GM20000 (cell line): ENCODE results near the gene OR7G2.

Experiments
- DNase-seq: peaks from one replicate; pipeline ENCODE4 v3.0.0; 2012; ENCODE audit warnings: low spot score
- TF ChIP-seq, protein P1 (sequence below): IDR thresholded peaks from 2 replicates; pipeline ENCODE4 v1.5.1; 2012; ENCODE audit warnings: mild to moderate bottlenecking, control low read depth; ENCODE audit errors: extremely low read depth, missing control alignments

Gene OR7G2

DNA sequence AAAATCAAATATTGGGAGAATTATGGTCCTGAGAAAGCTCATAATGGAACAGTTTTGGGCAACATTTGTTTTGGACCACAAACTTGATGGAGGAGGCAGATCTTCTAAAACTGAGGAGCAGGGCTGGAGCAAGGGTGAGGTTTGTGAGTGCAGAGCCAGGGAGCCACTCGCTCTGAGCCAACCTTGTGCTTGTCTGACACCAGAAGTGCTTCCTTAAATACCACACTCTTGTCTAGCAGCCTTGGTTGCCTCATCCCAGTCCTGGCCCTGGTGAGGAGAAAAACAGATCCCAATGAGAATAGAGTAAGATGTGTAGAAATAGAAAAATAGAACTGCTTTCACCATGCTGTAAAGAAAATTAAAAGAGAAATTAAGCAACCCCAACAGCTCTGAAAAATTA lies 39.6 kb upstream of the OR7G2 start:
- DNase-seq: no peak
- TF ChIP-seq, protein P1, sequence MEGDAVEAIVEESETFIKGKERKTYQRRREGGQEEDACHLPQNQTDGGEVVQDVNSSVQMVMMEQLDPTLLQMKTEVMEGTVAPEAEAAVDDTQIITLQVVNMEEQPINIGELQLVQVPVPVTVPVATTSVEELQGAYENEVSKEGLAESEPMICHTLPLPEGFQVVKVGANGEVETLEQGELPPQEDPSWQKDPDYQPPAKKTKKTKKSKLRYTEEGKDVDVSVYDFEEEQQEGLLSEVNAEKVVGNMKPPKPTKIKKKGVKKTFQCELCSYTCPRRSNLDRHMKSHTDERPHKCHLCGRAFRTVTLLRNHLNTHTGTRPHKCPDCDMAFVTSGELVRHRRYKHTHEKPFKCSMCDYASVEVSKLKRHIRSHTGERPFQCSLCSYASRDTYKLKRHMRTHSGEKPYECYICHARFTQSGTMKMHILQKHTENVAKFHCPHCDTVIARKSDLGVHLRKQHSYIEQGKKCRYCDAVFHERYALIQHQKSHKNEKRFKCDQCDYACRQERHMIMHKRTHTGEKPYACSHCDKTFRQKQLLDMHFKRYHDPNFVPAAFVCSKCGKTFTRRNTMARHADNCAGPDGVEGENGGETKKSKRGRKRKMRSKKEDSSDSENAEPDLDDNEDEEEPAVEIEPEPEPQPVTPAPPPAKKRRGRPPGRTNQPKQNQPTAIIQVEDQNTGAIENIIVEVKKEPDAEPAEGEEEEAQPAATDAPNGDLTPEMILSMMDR: no peak

DNA sequence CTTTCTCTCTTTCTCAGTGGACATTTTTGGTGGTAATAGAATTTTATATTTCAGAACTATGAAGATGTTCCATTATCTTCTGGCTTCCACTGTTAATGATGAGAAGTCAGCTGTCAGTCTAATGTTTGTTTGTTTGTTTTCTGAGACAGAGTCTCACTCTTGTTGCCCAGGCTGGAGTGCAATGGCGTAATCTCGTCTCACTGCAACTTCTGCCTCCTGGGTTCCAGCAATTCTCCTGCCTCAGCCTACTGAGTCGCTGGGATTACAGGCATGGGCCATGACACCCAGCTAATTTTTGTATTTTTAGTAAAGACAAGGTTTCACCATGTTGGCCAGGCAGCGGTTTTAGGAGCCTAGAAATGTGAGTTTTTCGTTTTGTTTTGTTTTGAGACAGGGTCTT lies 37.6 kb upstream of the OR7G2 start:
- TF ChIP-seq, protein P1: no peak
- DNase-seq: no peak

DNA sequence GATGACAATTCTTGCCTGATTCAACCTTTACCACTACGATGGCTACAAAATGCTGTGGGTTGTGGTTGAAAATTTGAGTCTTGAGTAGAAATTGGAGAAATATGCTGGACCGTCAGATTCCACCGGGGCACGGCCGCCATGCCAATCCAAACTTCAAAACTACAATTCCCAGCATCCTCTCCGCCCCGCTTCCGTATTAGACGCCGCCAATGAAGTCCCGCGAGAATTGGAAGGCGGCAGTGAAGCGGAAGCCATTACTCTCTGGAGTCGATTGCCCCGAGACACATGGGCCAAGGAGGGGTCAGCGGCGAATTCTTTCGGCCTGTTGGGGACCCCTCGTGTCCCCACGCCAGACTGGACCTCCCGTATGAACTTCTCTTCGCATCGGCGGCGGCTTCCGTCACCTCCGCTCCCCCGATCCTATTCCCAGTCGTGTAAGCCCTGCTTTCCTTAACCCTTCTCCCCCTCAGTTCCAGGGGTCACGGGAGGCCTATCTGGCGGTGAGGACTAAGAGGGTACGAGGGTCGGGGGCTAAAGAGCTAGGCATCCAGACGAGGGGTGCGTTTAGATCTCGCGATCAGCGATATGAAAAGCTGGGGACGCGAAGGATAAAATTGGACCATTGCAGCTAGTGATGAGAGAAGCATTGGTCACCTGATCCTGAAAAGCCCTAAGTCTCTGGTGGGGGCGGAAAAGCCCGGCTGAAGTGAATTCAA lies 33.0 kb upstream of the OR7G2 start, which contains the start of gene ZNF317:
Gene ZNF317 (plus strand): TSS at position 239 of the 716 bp plus-strand sequence. CDS start 15,620 bp downstream, outside the sequence.
- peak; percentile 86 for DNase-seq
- TF ChIP-seq, protein P1: no peak

DNA sequence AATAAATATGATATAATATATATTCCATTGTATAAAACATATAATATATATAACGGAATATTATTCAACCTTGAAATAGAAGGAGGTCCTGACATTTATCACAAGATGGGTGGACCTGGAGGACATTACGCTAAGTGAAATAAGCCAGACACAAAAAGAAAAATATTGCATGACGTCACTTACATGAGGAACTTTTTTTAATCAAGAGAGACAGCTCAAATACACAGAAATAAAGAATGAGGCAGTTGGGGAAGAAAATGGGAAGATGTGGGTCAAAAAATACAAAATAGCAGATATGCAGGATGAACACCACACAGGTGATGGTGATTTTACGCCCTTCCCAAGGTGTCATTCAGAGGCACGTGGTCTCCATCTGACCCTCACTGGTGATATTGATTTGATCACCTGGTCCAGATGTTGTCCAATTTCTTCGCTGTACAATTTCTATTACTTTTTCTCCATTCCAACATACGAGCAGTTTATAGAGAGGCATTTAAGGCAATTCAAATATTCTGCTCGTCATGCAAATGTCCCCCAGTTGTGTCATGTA lies 32.4 kb upstream of the OR7G2 start:
- TF ChIP-seq, protein P1: no peak
- no peak for DNase-seq

DNA sequence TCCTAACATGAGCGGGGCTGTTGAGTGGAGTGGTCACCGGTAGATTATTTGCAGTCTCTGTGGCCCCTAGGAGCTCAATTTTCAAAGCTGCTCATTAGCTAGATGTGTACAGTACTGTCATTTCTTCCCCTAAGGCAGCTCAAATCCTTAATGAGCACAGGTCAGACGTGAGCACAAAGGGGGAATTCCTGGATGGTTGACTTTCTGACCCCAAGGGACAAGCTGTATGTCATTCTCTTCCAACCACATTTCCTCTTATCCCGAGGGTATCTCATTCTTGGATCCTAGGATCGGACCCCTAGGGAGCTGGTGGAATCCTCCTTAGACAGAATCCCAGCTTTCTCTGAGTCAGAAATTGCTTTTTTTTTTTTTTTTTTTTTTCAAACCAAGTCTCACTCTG lies 25.1 kb upstream of the OR7G2 start:
- TF ChIP-seq, protein P1: no peak
- DNase-seq: no peak

DNA sequence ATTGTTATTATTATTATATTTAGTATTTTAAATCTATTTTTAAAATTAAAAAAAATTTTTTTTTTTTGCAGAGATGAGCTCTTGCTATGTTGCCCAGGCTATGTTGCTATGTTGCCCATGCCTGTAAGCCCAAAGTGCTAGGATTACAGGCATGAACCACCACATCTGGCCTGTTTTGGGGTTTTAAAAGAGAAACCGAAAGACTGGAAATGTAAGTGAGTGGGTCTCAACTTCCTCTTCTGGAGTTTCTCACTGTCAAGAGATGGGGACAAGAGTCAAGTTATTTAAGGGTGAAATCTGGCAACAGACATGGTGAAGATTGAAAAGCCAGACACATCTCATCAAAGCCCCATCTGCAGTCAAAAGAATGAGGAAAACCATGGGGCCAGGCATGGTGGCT lies 23.7 kb upstream of the OR7G2 start:
- TF ChIP-seq, protein P1: no peak
- DNase-seq: peak; percentile 23

DNA sequence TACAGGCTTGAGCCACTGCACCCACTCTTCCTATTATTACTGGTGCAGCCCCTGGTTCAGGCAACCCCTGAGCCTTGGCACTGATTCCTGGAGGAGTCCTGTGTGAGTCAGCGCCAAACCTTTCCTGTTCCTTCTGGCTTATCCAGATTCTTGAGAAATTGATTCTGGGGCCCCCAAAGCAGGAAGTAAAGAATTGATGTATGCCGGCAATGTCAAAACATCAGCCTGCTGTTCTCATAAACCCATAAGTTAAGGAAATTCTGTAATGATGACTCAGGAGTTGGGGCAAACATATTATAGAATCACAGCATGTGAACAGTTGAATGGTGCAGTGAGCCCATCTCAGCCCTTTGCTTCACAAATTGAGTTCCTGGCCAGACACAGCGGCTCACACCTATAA lies 20.9 kb upstream of the OR7G2 start:
- DNase-seq: no peak

More for the DNA sequence above, 20.9 kb upstream of the OR7G2 start:
- TF ChIP-seq, protein P1: no peak
